Central memory CD4-positive, alpha-beta T cell (primary cell): ENCODE measurements around the gene SDHAF4.
"Not testable (repeated sequence)": the region's sequence is repeated elsewhere in the genome, so short reads cannot be mapped to it uniquely, and the experiment has no call there.

ENCODE experiments used
- DNase-seq: peaks from one replicate; pipeline ENCODE4 v3.0.0; 2022

Gene SDHAF4

DNA sequence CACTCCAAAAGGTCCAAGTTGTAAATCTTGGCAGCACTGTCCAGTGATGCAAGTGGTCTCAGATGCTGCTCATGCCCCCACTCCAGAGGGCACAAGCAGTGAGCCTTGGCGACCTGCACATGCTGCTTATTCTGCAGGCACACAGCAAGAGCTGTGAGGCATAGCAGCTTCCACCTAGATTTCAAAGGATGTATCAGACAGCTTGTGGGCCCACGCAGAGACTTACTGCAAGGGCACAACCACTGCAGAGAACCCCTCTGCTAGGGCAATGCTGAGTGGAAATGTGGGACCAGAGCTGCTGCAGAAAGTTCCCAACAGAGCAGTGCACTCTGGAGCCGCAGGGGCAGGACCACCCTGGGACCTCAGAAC, 26.4 kb downstream of the SDHAF4 start:
- DNase-seq, result no peak

DNA sequence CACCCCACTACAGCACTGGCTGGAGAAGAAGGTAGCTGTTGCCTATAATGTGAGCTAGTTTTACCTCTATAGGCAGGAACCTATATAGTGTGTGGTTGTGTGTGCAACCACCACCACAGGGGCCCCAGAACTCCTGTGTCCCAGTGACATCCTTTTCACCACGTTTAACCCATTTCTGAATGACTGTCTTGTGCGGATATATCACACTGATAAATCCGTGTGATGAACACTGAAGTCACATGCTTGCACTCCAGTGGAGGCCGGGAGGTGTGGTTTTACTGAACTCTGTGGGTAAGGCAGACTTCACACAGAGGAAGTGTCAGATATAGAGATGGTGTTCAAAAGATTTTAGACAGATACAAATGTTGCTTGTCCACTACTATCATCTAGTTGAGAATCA, 32.5 kb downstream of the SDHAF4 start:
- DNase-seq, result peak; percentile 9

DNA sequence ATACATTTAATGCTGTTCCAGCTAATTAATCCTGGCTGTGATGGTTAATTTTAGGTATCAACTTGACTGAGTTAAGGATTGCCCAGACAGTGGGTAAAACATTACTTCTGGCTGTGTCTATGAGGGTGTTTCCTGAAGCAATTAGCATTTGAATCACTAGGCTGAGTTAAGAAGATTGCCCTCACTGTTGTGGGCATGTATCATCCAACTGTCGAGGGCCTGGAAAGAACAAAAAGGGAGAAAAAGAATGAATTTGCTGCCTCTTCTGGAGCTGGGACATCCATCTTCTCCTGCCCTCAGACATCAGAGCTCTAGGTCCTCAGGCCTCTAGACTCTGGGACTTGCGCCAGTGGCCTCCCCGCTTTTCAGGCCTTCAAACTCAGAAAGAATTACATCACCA, 34.3 kb downstream of the SDHAF4 start:
- no peak for DNase-seq

- no peak for DNase-seq
Observed at GRCh38 chr6:70604254-70604653, 37.5 kb downstream of the SDHAF4 start.

GRCh38 chr6:70607371-70607770, 40.6 kb downstream of the SDHAF4 start:
- DNase-seq, result not testable (repeated sequence)

- not testable (repeated sequence) for DNase-seq
Observed at GRCh38 chr6:70609181-70609580, 42.5 kb downstream of the SDHAF4 start.

DNA sequence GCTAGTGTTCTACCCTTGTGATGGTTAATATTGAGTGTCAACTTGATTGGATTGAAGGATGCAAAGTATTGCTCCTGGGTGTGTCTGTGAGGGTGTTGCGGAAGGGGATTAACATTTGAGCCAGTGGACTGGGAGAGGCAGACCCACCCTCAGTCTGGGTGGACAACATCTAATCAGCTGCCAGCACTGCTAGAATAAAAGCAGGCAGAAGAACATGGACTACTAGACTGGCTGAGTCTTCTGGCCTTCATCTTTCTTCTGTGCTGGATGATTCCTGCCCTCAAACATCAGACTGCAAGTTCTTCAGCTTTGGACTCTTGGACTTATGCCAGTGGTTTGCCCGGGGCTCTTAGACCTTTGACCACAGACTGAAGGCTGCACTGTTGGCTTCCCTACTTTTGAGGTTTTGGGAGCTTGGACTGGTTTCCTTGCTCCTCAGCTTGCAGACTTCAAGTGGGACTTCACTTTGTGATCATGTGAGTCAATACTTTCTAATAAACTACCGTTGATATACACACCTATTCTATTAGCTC, 50.1 kb downstream of the SDHAF4 start:
- no peak for DNase-seq

GRCh38 chr6:70620746-70621145, 54.0 kb downstream of the SDHAF4 start:
- no peak for DNase-seq

GRCh38 chr6:70622461-70622860, 55.7 kb downstream of the SDHAF4 start:
- DNase-seq, result no peak

DNA sequence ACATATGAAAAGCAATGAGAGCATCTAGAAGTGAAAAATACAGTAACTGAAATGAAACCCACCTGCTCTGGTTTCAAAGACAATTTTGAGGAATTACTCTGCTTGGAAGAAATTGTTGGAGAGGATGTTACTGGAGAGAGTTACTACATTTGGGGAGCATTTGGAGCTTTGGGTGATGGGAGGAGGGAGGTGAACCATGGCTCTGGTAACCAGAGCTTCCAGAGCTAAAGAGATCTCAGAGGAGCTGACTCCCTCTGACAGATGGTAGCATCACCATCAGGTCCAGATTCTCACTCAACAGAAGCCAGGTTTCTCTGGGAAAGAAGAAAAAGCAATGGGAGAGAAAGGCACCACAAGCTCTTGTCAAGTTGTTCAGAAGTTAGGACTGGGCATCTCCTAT, 58.7 kb downstream of the SDHAF4 start:
- DNase-seq, result no peak

- no peak for DNase-seq
Observed at GRCh38 chr6:70627500-70628254, 60.9 kb downstream of the SDHAF4 start.

DNA sequence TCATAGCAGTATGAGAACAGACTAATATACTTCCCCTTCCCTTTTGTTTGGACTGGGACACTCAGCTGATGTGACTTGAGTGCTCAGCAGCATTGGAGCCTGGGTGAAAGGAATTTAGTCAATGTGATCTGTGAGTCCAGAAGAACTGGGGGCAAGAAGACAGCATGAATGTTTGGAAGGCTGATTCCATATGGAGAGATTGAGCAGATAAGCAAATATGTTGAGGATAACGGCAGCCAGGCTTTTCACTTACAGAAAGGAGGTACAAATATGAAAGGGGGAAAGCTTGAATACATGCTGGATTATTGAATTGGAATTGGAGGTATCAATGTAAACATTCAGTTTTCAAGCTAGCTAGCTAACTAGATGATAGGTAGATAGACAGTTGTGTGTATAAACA, 63.2 kb downstream of the SDHAF4 start:
- no peak for DNase-seq

DNA sequence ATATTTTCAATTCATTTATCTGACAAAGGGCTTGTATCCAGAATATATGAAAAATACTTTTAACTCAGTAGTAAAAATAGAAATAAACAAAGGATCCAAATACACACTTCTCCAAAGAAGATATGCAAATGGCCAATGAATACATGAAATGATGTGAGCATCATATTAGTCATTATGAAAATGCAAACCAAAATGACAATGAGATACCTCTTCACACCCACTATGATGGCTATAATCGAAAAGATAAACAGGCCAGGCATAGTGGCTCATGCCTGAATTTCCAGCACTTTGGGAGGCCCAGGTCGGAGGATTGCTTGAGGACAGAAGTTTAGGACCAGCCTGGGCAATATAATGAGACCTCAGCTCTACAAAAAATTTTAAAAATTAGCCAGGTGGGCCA, 67.1 kb downstream of the SDHAF4 start:
- DNase-seq, result no peak

DNA sequence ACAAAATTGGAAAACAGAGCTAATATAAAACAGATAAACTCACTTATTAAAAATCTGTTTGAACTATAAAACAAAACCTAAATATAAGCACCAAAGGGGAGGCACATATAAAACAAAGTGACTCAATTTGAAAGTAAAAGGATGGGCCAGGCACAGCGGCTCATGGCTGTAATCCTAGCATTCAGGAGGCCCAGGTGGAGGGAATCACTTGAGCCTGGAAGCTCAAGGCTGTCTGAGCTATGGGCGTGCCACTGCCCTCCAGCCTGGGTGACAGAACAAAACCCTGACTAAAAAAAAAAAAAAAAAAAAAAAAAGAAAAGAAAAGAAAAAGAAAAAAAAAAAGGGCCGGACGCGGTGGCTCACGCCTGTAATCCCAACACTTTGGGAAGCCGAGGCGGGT, 69.9 kb downstream of the SDHAF4 start:
- no peak for DNase-seq

GRCh38 chr6:70638468-70638867, 71.7 kb downstream of the SDHAF4 start:
- no peak for DNase-seq
